Neural crest cell (in vitro differentiated cells): ENCODE measurements around the gene SH3TC1. TPM values are rescaled to one million over a fixed set of nuclear protein-coding genes. Genes with fewer than 3 reads are reported as not detected.
A peak's percentile ranks its signal among the peaks of the same experiment; 100 is the strongest.

Experiments used
- DNase-seq: peaks from one replicate; pipeline ENCODE4 v3.0.0; 2021; ENCODE audit warnings: low read depth, mixed read lengths, low spot score
- H3K27ac Mint-ChIP-seq: one replicate; pipeline ENCODE4 v1.8.0; 2021; ENCODE audit warnings: mild to moderate bottlenecking, mixed read lengths; ENCODE audit not compliant: unreplicated experiment
- H3K27me3 Mint-ChIP-seq: 2 replicates; pipeline ENCODE4 v1.8.0; 2021; ENCODE audit warnings: low read depth, mild to moderate bottlenecking, mixed read lengths
- H3K36me3 Mint-ChIP-seq: 2 replicates; pipeline ENCODE4 v1.8.0; 2021; ENCODE audit warnings: low read depth, mild to moderate bottlenecking, mixed read lengths
- H3K4me1 Mint-ChIP-seq: 2 replicates; pipeline ENCODE4 v1.8.0; 2021; ENCODE audit warnings: mixed read lengths
- H3K4me3 Mint-ChIP-seq: one replicate; pipeline ENCODE4 v1.8.0; 2021; ENCODE audit warnings: mild to moderate bottlenecking, mixed read lengths
- H3K9me3 Mint-ChIP-seq: 2 replicates; pipeline ENCODE4 v1.8.0; 2021; ENCODE audit warnings: mixed read lengths
- CTCF ChIP-seq: fragments of 200-600 bp; sonication (generic); conservative IDR thresholded peaks from 2 replicates; pipeline ENCODE4 v1.5.0; 2021; ENCODE audit warnings: antibody characterized with exemption, mild to moderate bottlenecking
- total RNA-seq: library from RNA; stranded (reverse); gene quantifications from 2 replicates; pipeline ENCODE4 v1.2.1, GENCODE V29; 2021

Gene SH3TC1
- total RNA-seq, 1 donor from 2014 or later: 2.7 TPM

- Mint-ChIP-seq H3K27me3 (peaks cover 20% of the 10 kb centered on the region), H3K9me3 (no peaks in the 10 kb centered on the region), H3K4me3 (no peak overlapping the region), H3K27ac (peak overlapping the region; percentile 43), H3K4me1 (peaks cover 9% of the 10 kb centered on the region), H3K36me3 (no peaks in the 10 kb centered on the region)
- DNase-seq: peak; percentile 30
- TF ChIP-seq CTCF: no peak
Measured at GRCh38 chr4:8274765-8275547, 75.9 kb downstream of the SH3TC1 start.

GRCh38 chr4:8275548-8275910, 76.4 kb downstream of the SH3TC1 start:
- Mint-ChIP-seq H3K27me3 (peaks cover 16% of the 10 kb centered on the region), H3K36me3 (no peaks in the 10 kb centered on the region), H3K27ac (peak overlapping the region; percentile 19), H3K9me3 (no peaks in the 10 kb centered on the region), H3K4me3 (no peak overlapping the region), H3K4me1 (peaks cover 9% of the 10 kb centered on the region)
- DNase-seq: no peak
- no peak for TF ChIP-seq CTCF

GRCh38 chr4:8276358-8277240, 77.5 kb downstream of the SH3TC1 start:
- Mint-ChIP-seq H3K36me3 (no peaks in the 10 kb centered on the region), H3K4me3 (no peak overlapping the region), H3K27ac (no peak overlapping the region), H3K27me3 (peaks cover 5% of the 10 kb centered on the region), H3K9me3 (no peaks in the 10 kb centered on the region), H3K4me1 (peaks cover 5% of the 10 kb centered on the region)
- TF ChIP-seq CTCF: no peak
- no peak for DNase-seq

- Mint-ChIP-seq H3K4me3 (no peak overlapping the region), H3K9me3 (no peaks in the 10 kb centered on the region), H3K27me3 (no peaks in the 10 kb centered on the region), H3K27ac (no peak overlapping the region), H3K4me1 (peaks cover 5% of the 10 kb centered on the region), H3K36me3 (no peaks in the 10 kb centered on the region)
- no peak for TF ChIP-seq CTCF
- DNase-seq: no peak
Measured at GRCh38 chr4:8277356-8278008, 78.4 kb downstream of the SH3TC1 start.

GRCh38 chr4:8278009-8278395, 78.9 kb downstream of the SH3TC1 start:
- no peaks in the 10 kb centered on the region for H3K27me3 Mint-ChIP-seq
- TF ChIP-seq CTCF: no peak
- no peaks in the 10 kb centered on the region for H3K36me3 Mint-ChIP-seq
- no peaks in the 10 kb centered on the region for H3K9me3 Mint-ChIP-seq
- H3K27ac Mint-ChIP-seq: no peak overlapping the region
- peaks cover 5% of the 10 kb centered on the region for H3K4me1 Mint-ChIP-seq
- H3K4me3 Mint-ChIP-seq: no peak overlapping the region
- no peak for DNase-seq
